Measurements from ENCODE around the gene ARPC4.
"Not testable (repeated sequence)": the region's sequence is repeated elsewhere in the genome, so short reads cannot be mapped to it uniquely, and the experiment has no call there.

ARPC4 gene

DNA sequence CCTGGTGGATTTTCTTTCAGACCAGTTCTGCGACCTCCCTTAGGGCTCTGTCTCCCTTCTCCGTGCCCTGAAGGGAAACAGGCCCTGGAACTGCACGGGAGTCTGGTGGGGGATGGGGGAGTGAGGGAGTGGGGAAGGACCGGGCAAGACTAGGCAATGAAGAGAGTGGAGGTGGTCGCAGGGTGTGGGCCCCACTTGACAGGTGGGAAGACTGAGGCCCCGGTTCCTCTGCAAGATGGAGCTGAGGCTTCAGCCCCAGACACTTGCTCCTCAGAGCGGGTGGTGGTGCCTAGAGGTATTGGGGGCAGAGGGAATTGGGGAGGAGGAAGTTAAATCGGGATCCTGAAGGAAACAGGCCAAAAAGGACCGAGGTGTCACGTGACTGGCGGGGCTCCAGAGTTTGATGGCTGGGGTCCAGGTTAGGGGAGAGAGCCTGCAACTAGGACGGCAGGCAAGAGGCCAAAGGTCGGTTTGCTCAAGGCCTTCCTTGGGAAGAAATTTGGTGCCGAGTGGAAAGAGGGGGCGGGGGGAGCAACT, 22.5 kb upstream of the ARPC4 start:
- DNase-seq (ENCODE audit: low read depth in 2 of 2) = no peak

DNA sequence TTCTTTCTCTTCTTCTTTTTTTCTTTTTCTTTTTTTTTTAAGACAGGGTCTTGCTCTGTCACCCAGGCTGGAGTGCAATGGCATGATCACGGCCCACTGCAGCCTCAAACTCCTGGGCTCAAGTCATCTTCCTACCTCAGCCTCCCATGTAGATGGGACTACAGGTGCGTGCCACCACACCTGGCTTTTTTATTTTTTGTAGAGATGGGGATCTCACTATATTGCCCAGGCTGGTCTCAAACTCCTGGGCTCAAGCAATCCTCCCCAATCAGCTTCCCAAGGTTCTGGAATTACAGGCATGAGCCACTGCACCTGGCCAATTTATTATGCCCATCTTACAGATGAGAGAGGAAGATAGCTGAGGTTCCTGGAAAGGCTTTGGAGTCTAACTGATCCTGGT, 21.9 kb upstream of the ARPC4 start:
- DNase-seq (ENCODE audit: low read depth in 2 of 2) = not testable (repeated sequence)

DNA sequence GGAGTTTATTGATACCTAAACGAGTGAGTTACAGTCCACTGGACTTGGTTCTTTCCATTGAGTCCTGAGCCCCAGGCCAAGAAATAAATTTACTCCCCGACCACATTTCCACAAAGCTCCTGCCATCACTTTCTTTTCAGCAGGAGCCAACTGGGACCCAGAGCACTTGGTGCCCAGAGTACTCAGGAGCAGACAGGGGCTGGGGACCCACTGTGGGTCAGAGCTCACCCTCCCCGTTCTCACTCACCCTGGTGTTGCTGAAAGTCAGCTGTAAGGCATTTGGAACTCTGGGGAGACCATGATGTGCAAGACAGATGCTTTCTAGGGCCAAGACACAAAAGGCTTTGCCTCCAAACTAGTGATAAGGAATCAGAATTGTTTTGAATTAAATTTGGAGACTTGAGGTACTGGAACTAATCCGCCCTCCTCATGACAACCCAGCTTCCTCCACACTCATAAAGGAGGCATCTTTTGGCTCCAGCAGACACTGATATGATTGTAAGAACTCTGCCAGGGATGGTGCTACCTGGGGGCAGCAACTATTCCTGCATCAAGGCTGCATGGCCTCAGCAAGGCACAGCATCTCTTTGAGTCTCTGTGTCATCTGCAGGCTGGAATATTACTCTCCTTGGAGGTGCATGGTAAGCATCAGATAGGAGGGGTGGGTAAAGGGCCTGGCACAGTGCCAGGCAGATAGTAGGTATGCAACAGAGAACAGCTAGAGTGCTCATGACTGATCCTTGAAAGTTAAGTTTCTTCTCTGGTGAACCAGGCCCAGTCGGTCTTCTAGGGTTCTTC, 15.8 kb upstream of the ARPC4 start:
- DNase-seq (ENCODE audit: low read depth in 2 of 2) = no peak

DNA sequence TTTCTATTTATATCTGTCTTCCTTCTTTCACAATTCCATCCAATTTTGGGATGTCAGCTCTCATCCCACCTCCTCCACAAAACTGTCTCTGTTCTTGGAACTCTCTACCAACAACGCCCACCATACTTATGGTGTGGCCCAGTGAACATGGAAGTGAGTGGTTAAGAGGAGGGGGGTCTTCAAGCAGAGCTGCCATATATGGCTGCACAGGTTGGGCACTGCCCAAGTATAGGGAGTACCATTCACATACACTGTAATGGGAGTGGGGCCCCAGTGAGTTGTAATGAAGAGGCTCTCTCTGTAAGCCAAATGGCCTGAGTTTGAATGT, 15.2 kb upstream of the ARPC4 start:
- no peak for DNase-seq (ENCODE audit: low read depth in 2 of 2)

DNA sequence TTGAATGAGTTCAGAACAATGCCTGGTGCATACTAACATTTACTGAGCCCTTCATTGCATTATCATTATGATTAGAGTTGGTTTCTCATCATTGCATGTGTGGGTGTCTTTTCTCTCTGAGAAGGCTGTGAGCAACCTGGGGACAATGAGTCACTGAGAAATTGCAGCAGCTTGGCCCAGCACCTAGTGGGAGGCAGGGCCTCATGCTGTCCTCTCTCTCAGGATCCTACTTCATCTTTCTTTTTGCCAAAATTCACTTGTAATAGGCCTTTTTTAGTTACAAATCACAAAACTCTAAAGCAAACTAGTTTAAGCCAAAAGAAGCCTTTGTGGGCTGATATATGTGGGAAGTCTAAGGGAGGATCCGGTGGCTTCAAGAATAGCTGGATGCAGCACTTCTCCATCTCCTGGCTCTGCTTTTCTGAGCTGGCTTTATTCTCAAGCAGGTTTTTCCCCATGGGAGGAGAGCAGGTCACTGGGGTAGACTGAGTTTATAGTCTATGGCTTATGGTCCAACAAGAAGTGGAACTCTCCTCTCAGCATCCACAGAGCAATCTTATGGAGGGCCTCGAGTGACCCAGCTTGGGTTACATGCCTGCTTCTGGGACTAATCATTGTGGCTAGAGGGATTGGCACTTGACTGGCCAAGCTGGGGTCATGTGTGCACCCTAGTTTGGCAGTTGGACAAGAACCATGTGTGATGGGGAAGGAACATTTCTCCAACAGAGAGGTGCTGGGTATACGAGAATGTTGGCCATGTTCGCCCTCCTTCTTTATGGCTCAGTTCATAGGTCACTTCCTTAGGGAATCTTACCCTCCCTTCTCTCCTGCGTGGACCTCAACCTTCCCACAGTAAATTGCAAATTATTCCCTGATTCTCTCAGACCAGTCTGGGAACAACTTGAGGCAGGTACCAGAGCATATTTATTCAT, 14.5 kb upstream of the ARPC4 start:
- DNase-seq (ENCODE audit: low read depth in 2 of 2) = no peak

DNA sequence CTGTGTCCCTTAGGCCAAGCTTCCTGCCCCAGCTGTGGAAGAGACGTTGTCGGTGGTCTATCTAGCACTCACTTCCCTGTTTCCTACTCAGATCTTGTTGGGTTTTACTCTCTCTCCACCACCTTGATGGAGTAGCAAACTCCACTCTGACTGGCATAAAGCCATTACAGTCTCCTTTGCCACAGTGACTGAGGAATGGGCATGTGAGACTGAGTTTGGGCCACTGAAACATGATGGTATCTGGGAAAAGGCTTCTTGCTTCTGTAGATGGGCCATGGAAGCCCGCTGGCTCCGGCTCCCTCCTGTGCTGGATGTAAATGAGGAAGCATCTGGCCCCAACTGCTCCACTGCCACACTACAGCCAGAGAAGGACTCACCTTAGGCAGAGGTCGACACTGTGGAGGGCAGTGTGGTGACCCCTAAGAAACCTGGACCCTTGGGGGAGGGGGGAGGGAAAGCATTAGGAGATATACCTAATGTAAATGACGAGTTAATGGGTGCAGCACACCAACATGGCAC, 13.7 kb upstream of the ARPC4 start:
- DNase-seq (ENCODE audit: low read depth in 2 of 2) = no peak

DNA sequence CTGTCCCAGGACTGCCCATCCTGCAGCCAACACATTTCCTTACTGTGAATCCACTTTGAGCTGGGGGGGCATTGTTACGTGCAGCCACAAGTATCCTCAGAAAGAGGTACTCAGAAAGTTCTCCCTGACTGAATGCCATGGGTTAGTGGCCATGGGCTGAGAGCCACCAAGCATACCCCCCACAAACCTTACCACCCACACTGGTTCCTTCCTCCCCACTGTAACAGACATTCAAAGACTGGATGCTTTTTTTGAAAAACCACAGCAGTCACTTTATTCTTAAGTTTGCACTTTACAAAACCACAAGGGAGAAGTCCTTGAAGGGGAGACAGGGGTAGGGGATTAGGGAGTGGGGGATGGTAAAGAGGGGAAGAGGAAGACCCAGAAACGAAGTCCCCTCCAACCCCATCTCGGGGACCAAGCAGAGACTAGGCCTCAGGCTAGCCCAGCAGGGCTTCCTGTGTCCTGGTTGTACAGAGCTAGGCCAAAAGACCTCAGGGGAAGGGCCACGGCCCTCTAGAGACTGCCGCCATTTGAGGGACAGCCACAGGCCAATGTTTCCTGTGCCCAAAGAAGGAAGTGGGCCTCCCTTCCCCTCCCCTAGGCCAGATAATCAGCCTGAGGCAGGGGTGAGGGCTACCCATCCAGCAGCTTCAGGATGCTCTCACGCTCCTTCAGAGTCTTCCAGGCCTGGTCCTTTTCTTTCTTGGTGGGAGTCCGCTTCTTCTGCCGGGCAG, 13.0 kb upstream of the ARPC4 start:
- no peak for DNase-seq (ENCODE audit: low read depth in 2 of 2)

DNA sequence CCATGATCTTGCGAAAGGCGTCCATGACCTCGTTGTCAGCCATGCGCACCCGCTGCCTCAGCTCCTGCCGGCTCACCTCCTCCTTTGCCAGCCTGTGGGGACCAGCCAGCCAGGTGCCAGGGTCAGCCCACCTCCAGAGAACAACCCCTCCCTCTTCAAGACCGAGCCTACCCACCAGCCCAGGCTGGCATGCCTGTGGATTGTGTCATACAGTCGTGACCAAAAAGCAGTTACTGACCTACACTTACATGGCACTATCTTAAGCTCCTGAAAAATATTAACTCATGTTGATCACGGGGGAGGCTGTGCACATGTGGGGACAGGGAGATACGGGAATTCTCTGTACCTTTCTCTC, 12.4 kb upstream of the ARPC4 start:
- no peak for DNase-seq (ENCODE audit: low read depth in 2 of 2)

DNA sequence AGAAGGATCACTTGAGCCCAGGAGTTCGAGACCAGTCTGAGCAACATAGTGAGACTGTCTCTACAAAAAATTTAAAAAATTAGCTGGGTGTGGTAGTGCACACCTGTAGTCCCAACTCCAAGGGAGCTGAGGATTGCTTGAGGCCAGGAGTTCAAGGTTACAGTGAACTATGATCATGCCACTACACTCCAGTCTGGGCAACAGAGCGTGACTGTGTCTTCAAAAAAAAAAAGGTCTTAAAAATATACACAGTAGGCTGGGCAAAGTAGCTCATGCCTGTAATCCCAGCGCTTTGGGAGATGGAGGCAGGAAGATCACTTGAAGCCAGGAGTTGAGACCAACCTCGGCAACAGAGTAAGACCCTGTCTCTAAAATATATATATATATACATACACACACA, 12.0 kb upstream of the ARPC4 start:
- no peak for DNase-seq (ENCODE audit: low read depth in 2 of 2)

DNA sequence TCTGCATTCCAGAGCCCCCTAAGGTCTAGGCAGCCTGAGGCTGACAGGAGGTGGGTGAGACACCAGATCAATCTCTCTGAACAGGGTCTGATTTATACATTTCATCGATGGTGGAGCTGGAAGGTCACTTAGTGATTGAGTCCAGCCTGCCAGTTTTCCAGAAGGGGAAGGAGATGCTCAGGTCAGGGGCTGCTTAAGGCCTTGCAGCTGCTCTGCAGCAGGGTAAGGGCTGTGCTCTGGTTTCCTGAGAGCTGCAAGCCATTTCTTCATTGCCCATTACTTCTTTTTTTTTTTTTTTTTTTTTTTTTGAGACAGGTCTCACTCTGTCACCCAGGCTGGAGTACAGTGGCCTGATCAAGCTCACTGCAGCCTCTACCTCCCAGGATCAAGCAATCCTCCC, 11.3 kb upstream of the ARPC4 start:
- DNase-seq (ENCODE audit: low read depth in 2 of 2) = no peak

DNA sequence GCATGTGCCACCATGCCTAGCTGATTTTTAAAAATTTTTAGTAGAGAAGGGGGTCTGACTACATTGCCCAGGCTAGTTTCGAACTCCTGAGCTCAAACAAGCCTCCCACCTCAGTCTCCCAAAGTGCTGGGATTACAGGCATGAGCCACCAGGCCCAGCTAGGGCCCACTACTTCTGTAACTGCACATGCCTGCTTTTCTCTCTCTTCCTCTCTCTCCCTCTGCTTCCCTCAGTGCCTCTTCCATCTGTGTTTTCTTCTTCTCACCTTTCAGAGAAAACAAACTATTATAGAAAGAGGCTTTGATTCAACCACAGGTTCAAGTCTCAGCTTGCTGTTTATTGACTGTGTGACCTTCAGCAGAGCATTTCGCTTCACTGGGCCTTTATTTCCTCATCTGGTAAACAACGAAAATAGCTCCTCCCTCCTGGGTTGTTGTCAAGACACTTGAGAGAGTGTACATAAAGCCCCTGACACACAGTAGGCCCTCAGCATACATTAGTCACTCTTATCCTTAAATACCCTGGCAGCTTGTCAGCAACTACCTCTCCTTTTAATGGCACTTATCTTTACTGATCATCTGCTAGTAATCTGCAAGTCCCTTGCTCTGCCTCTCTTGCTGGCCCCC, 10.8 kb upstream of the ARPC4 start:
- no peak for DNase-seq (ENCODE audit: low read depth in 2 of 2)

DNA sequence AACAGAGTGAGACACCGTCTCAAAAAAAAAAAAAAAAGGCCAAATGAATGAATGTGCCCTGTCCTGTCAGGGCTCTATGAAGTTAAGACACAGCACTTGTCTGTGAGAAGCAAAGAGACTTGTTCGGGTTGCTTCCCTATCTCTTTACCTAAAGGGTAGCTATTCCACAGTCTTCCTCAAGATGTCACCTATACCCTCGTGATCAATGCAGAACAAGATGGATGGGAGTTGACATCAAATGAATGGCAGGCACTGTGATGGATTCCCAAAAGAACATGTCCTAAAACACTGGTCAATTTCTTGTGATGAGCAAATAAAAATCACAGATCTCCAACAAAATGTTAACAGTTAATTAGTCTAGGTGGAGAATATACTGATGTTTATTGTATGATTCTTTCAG, 10.1 kb upstream of the ARPC4 start:
- DNase-seq (ENCODE audit: low read depth in 2 of 2) = no peak

DNA sequence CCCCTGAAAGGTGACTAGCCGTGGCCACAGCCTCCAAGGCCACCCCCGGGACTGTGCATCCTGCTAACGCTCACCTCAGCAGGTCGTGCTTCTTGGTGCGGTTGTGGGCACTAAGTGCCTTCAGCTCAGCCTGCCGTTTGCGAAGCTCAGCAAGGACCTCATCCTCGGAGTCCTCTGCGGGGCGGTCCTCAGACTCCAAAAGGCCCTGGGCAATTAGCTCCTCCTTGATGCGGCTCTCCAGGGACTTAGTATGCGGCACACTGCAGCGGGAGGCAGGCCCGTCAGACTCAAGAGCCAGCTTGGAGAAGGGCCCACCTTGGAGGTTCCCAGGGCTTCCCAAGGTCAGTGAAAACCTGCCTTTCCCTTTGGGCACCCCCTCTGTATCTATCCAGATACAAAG, 8.9 kb upstream of the ARPC4 start:
- no peak for DNase-seq (ENCODE audit: low read depth in 2 of 2)

DNA sequence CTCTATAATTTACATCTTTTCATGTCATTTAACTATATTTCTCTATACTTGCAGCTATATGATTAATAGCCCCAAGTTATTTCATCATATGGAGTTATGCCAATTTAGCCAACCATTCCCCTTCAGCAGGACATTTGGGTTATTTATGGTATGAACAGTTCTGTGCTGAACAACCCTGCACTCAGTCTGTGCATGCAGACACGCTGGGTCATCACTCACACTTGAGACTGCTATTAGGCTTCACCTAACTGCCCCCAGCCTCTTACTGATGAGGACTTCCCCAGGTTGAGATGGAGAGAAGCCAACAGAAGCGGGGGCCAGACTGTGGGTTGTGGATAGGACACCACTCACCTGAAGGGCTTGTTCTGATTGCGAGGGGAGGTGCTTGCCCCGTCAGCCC, 7.9 kb upstream of the ARPC4 start:
- DNase-seq (ENCODE audit: low read depth in 2 of 2) = no peak

DNA sequence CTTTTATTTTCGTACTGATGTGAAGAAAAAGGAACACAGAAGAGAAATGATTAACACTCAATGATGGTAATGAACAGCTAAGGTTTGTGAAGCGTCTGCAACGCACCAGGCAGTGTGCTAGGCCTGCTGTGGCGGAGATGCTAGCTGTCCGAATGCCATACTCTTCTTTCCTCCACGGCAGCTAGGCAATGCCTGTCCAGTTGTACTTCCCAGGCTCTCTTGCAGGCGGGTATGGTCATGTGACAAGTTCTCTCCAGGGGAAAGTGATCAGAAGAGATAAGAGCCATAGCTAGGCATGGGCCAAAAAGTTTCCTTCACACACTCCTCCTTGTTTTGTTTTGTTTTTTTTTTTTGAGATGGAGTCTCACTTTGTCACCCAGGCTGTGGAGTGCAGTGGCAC, 7.3 kb upstream of the ARPC4 start:
- no peak for DNase-seq (ENCODE audit: low read depth in 2 of 2)

DNA sequence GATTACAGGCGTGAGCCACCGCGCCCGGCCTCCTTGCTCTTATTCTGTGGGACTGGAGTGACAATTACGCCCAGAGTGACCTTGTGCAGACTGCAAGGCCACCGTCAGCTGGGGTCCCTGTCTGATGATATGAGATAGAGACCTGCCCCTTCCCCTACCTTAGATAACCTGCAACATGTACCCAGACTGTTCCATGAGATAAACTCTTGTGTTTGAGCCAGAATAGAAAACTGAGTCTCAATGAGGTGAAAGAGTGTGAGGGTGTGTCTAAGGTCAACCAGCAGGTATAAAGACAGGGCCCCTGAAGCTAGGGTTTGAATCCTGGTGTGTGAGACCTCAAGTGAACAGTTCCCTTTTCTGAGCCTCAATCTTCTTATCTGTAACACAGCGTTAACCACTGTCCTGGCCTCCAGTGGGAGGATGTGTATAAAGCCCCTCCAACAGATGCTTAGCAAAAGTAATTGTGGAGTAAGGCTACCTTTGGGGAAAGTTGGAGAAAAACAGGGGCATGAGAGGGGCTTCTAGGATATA, 6.6 kb upstream of the ARPC4 start:
- no peak for DNase-seq (ENCODE audit: low read depth in 2 of 2)

DNA sequence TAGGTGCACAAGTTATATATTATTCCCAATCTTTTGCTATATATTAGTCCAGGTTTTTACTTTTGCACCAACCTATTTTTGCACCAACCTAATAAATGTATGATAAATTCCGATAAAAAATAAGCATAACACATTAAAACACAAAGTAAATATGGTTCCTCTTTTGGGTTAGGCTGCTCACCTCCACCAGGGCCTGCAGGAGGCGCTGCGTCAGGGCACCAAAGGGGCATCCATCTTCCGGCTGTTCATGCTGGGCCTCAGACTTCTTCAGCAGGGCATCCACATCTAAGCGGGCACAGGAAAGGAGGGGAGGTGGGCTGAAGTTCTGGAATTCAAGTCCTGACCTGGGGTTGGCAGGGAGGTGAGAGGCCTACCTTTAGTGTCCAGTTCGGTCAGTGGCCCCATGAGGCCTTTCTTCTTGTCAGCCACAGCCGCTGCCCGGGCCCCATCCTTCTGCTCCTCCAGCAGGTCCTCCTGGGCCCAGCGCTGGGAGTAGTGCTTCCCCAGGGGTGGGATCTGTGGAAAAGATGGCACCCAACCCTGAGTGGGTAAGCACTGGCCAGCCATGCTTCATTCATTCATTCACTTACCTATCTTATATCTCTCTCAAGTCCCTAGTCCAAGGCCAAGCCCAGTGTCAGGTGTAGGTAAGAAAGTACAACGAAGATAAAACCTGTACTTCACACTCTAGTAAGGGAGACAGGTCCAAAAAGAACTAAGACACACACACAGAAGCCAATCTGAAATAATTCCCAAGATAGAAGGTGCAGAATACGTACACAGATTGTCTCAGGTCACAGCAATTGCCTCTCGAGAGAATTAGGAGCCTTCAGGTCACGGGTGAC, 5.8 kb upstream of the ARPC4 start:
- DNase-seq (ENCODE audit: low read depth in 2 of 2) = no peak

DNA sequence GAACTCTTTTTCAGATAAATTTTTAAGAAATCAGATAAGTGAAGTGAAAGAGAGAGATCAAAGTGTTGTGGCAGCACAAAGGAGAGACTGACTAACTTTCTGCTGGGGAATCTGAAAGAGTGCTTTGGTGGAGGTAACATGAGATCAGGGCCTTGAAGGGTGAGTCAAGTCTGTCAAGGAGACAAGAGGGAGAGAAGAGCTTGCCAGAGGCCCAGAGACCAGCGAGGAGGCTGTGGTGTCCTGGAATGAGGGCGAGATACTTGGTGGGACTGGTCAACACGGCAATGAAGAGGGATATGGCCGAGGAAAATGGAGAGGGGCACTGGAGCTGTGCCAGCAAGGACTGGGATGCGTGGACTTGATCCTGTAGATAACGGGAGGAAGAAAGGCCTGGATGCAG, 5.2 kb upstream of the ARPC4 start:
- no peak for DNase-seq (ENCODE audit: low read depth in 2 of 2)

DNA sequence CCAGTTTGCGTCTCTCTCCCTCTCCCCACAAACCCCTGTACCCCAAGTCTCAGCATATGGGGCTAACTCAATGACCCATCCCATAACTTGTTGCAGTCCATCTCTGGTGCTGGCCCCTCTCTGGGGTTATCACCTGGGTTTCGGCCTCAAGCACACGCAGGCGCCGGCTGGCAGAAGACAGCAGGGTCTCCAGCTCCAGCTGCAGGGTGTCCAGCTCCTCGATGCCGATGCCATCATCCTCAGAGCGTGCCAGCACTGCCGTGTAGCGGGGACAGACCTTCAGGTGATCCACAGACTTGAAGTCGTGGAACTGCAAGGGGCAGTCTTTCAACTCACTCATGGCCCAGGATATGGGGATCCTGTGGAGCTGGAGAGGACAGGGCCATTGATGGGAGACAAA, 1.8 kb upstream of the ARPC4 start:
- DNase-seq (ENCODE audit: low read depth in 2 of 2) = no peak

DNA sequence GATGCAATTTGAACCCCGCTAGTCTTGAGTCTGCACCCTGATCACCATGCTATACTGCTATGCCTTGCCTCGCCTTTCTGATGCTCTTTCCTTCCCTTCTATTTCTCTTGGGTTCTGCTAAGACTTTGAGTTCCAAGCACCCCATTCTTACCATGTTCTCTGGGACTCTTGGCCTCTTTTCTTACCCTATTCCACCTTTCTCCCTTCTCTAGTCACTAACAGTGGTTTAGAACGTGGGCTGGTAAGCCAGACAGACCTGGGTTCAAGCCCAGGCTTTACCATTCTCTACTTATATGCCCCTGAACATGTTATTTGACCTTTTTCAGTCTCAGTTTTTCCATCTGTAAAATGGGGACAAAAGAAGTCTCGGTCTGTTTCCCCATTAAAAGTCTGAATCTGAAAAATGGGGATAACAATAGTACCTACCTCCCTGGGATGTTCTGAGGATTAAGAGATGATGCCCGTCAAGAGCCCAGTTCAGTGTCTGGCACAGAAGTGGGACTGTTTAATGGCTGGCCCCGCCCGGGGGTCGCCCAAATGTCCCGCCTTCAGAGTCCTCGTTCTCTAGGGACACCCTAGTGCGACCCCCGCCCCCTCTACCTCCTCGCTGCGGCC, 985 bp upstream of the ARPC4 start:
- DNase-seq (ENCODE audit: low read depth in 2 of 2) = no peak

Measured in stimulated activated CD4-positive, alpha-beta T cell treated with anti-CD3 and anti-CD28 coated beads, Interleukin-1b, Interleukin-23, amount 100 ng/mL, for 1 hour (primary cell).